Mucosa of stomach (tissue), 1 donor: ENCODE data around the gene TCF3.

Experiments used
- H3K27me3 ChIP-seq: one replicate; pipeline ENCODE4 v1.7.0; 2013; ENCODE audit warnings: mild to moderate bottlenecking, low read length; ENCODE audit not compliant: control insufficient read depth, insufficient read depth
- H3K36me3 ChIP-seq: one replicate; pipeline ENCODE4 v1.7.0; 2013; ENCODE audit warnings: low read length; ENCODE audit not compliant: control insufficient read depth, insufficient read depth
- H3K4me1 ChIP-seq: one replicate; pipeline ENCODE4 v1.7.0; 2013; ENCODE audit warnings: mild to moderate bottlenecking, low read length; ENCODE audit not compliant: control insufficient read depth, insufficient read depth
- H3K4me3 ChIP-seq: one replicate; pipeline ENCODE4 v1.7.0; 2013; ENCODE audit warnings: low read length
- H3K9ac ChIP-seq: one replicate; pipeline ENCODE4 v1.7.0; 2013; ENCODE audit warnings: mild to moderate bottlenecking, low read length, moderate library complexity
- H3K9me3 ChIP-seq: one replicate; pipeline ENCODE4 v1.7.0; 2013; ENCODE audit warnings: mild to moderate bottlenecking, low read length, moderate library complexity; ENCODE audit not compliant: control insufficient read depth
- donor health status: Pancreatic carcinoma.

TCF3 gene

GRCh38 chr19:1566392-1567115, 85.9 kb downstream of the TCF3 start:
- no peak overlapping the region for H3K4me3 ChIP-seq
- H3K9me3 ChIP-seq, result no peaks in the 10 kb centered on the region
- peaks cover 8% of the 10 kb centered on the region for H3K4me1 ChIP-seq
- peaks cover 9% of the 10 kb centered on the region for H3K27me3 ChIP-seq
- no peaks in the 10 kb centered on the region for H3K36me3 ChIP-seq
- H3K9ac ChIP-seq, result peak overlapping the region; percentile 65

- H3K36me3 ChIP-seq, result no peaks in the 10 kb centered on the region
- no peak overlapping the region for H3K4me3 ChIP-seq
- no peaks in the 10 kb centered on the region for H3K4me1 ChIP-seq
- no peak overlapping the region for H3K9ac ChIP-seq
- H3K9me3 ChIP-seq, result no peaks in the 10 kb centered on the region
- no peaks in the 10 kb centered on the region for H3K27me3 ChIP-seq
These were observed 89.2 kb downstream of the TCF3 start for GRCh38 chr19:1563251-1563650.

GRCh38 chr19:1561236-1561842, 91.1 kb downstream of the TCF3 start:
- Histone ChIP-seq H3K4me1 (no peaks in the 10 kb centered on the region), H3K4me3 (no peak overlapping the region), H3K27me3 (no peaks in the 10 kb centered on the region), H3K9me3 (no peaks in the 10 kb centered on the region), H3K36me3 (no peaks in the 10 kb centered on the region), H3K9ac (no peak overlapping the region)

GRCh38 chr19:1560286-1560882, 92.0 kb downstream of the TCF3 start:
- H3K4me3 ChIP-seq, result no peak overlapping the region
- H3K4me1 ChIP-seq, result no peaks in the 10 kb centered on the region
- no peak overlapping the region for H3K9ac ChIP-seq

More at GRCh38 chr19:1560286-1560882, 92.0 kb downstream of the TCF3 start:
- Histone ChIP-seq H3K9me3 (no peaks in the 10 kb centered on the region), H3K36me3 (no peaks in the 10 kb centered on the region), H3K27me3 (no peaks in the 10 kb centered on the region)
